ENCODE data around the gene SULT1A4. TPM values are rescaled to one million over a fixed set of nuclear protein-coding genes. Genes with fewer than 3 reads are reported as not detected.
"Not testable (repeated sequence)": the region's sequence is repeated elsewhere in the genome, so short reads cannot be mapped to it uniquely, and the experiment has no call there.

Gene SULT1A4
- total RNA-seq, result 10 to 100 TPM in 5 of 7 donors, 1 to 10 TPM in 2; 5.3 to 35.3 (median 16.3) TPM
- 10 to 100 TPM; 13.4 to 65.6 (median 27.0) TPM for polyA plus RNA-seq
- long read RNA-seq, donor 1, partial matches to known transcripts, result 0 of 3 reads
- long read RNA-seq, donor 1, other reads (novel, unspliced or antisense), result 0 of 3 reads
- long read RNA-seq, donor 2, partial matches to known transcripts, result 0 of 1 reads
- long read RNA-seq, donor 2, other reads (novel, unspliced or antisense), result 0 of 1 reads

- H3K27me3 ChIP-seq (replicated peaks in 1 of 7); H3K4me3 ChIP-seq; H3K9me3 ChIP-seq; DNase-seq; H3K4me1 ChIP-seq; intact Hi-C loops (cut with DNase I; ENCODE audit: low total_unique reads); H3K36me3 ChIP-seq; H3K27ac ChIP-seq: not testable (repeated sequence)
- no CpG with 5 or more reads among the region's 13 CpGs for WGBS, 5 donors
Measured at GRCh38 chr16:29459706-29460646, at the start of gene SULT1A4. Gene SULT1A4, plus strand, starts transcription at chr16:29459913. Its CDS starts 1,473 bp downstream, at chr16:29461386.

DNA sequence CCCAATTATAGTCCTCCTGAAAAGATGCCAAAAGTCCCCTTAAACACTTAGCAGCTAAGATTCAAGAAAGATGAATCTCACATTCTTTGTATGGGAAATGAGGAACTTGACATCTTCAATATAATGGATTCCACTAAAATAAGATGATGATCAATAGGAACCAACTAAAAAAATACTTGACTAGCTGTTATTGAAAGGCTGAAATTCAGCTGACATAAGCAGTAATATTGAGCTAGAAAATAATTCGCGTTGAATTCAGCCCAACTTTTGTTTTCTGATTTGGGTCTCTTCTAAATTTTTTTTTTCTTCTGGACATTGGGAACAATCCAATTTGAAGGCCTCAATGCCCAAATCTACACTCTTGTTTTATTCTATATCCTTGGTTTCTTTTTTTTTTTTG is 36.1 kb upstream of the SULT1A4 start:
- intact Hi-C loops (cut with DNase I; ENCODE audit: low total_unique reads); H3K27me3 ChIP-seq (replicated peaks in 1 of 7); DNase-seq; H3K4me3 ChIP-seq; H3K9me3 ChIP-seq; H3K27ac ChIP-seq; H3K4me1 ChIP-seq: not testable (repeated sequence)
- H3K36me3 ChIP-seq, result peaks cover 0 to 20% (median 0%) of the 10 kb centered on the region in 6 donors
- WGBS, 5 donors, result 91 to 100% (median 96%) methylated on average over 2 of the region's 2 CpGs

DNA sequence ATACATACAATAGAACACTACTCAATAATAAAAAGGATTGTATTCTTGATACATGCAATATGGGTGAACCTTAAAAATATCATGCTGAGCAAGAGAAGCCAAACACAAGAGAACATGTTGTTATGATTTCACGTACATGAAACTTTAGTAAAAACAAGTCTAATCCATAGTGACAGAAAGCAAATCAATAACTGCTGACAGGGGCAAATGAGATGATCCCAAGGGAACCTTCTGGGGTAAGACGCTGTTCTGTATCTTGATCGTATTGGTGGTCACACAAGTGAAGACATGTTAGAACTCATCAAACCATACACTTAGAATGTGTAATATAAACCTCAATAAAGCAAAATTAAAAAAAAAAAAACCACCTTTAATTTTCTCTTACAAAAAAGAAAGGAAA is 34.3 kb upstream of the SULT1A4 start:
- intact Hi-C loops (cut with DNase I; ENCODE audit: low total_unique reads); H3K9me3 ChIP-seq; H3K4me1 ChIP-seq; H3K4me3 ChIP-seq; DNase-seq; H3K27me3 ChIP-seq (replicated peaks in 1 of 7); H3K27ac ChIP-seq: not testable (repeated sequence)
- 94 to 100% (median 98%) methylated on average over 3 of the region's 3 CpGs for WGBS, 5 donors
- peaks cover 0 to 20% (median 0%) of the 10 kb centered on the region in 6 donors for H3K36me3 ChIP-seq

GRCh38 chr16:29453754-29454153 is 6.0 kb upstream of the SULT1A4 start:
- intact Hi-C loops (cut with DNase I; ENCODE audit: low total_unique reads); H3K9me3 ChIP-seq; H3K4me3 ChIP-seq; H3K27ac ChIP-seq; DNase-seq; H3K27me3 ChIP-seq (replicated peaks in 1 of 7); H3K4me1 ChIP-seq; H3K36me3 ChIP-seq: not testable (repeated sequence)
- WGBS, 5 donors, result no CpG with 5 or more reads among the region's 21 CpGs

GRCh38 chr16:29454269-29454668 is 5.4 kb upstream of the SULT1A4 start, which contains the start of the genes BOLA2 and SLX1B:
Gene BOLA2, minus strand, starts transcription at chr16:29454351. Its CDS starts 98 bp downstream, at chr16:29454253.
Gene SLX1B, plus strand, starts transcription at chr16:29454533.
- H3K36me3 ChIP-seq; H3K27me3 ChIP-seq (replicated peaks in 1 of 7); H3K27ac ChIP-seq; DNase-seq; H3K9me3 ChIP-seq; intact Hi-C loops (cut with DNase I; ENCODE audit: low total_unique reads); H3K4me3 ChIP-seq; H3K4me1 ChIP-seq: not testable (repeated sequence)
- WGBS, 5 donors, result no CpG with 5 or more reads among the region's 33 CpGs

GRCh38 chr16:29454828-29455227 is 4.9 kb upstream of the SULT1A4 start:
- H3K4me3 ChIP-seq; intact Hi-C loops (cut with DNase I; ENCODE audit: low total_unique reads); DNase-seq; H3K27me3 ChIP-seq (replicated peaks in 1 of 7); H3K4me1 ChIP-seq; H3K27ac ChIP-seq; H3K9me3 ChIP-seq; H3K36me3 ChIP-seq: not testable (repeated sequence)
- no CpG with 5 or more reads among the region's 29 CpGs for WGBS, 5 donors

DNA sequence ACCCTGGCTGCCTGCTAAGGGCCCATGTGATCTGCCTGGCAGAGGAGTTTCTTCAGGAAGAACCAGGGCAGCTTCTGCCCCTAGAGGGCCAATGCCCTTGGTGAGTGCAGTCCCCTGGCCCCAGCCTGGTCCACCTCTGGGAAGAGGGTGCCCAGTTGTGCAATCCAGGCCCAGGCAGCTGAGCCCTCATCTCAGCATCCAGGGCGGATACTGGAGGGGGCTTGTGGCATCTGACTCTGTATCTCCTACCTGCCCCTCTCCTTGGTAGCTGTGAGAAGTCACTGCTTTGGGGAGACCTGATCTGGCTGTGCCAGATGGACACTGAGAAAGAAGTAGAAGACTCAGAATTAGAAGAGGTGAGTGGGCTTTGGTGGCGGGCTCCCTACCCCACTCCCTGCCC is 2.1 kb upstream of the SULT1A4 start:
- H3K4me1 ChIP-seq; H3K4me3 ChIP-seq; H3K36me3 ChIP-seq; DNase-seq; H3K27me3 ChIP-seq (replicated peaks in 1 of 7); intact Hi-C loops (cut with DNase I; ENCODE audit: low total_unique reads); H3K27ac ChIP-seq; H3K9me3 ChIP-seq: not testable (repeated sequence)
- 94 to 98% (median 95%) methylated on average over 1 of the region's 2 CpGs; no CpG with 5 or more reads in 2 of the 5 donors for WGBS, 5 donors

GRCh38 chr16:29460647-29461030 is 926 bp downstream of the SULT1A4 start:
- H3K4me3 ChIP-seq; DNase-seq; intact Hi-C loops (cut with DNase I; ENCODE audit: low total_unique reads); H3K9me3 ChIP-seq; H3K27me3 ChIP-seq (replicated peaks in 1 of 7); H3K27ac ChIP-seq; H3K36me3 ChIP-seq; H3K4me1 ChIP-seq: not testable (repeated sequence)
- no CpG with 5 or more reads among the region's 9 CpGs for WGBS, 5 donors

DNA sequence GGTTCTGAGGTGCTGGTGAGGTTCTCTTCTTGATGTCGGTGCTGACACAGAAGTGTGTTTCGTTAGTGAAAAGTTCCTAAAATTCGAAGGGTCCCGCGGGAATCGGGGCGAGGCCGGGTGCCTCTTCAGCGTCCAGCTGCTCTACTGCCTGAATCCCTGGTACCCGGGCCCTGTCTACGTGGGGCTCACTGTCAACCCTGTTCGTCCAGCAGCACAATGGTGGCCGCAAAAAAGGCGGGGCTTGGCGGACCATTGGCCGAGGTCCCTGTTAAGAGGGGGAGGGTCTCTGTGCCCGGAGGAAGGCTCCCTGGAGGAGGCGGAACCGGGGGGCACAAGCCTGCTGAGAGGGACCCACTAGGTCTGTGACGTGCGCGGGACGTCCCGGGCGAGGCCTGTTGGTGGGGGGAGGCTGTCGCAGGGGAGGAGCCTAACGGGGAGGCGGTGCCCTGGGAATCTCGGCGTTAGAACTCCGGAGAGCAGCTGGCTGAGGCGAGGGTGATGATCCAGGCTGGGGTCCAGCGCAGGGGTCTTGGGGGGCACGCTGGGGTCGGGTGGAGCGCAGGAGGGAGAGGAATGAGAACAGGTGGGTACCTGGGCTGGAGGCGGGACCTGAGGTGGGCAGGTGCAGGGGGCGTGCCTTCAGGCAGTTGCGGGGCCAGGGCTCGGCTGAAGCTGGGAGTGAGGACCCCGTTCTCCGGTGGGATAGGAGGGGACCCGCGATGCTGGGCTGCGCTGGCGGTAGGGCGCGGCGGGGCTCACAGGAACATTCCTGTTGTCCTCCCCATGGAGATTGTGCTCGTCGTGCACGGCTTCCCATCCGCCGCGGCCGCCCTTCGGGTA is 6.5 kb downstream of the SULT1A4 start:
- H3K4me3 ChIP-seq; intact Hi-C loops (cut with DNase I; ENCODE audit: low total_unique reads); H3K27me3 ChIP-seq (replicated peaks in 1 of 7); H3K9me3 ChIP-seq; H3K27ac ChIP-seq; H3K4me1 ChIP-seq; DNase-seq; H3K36me3 ChIP-seq: not testable (repeated sequence)
- no CpG with 5 or more reads among the region's 57 CpGs for WGBS, 5 donors

GRCh38 chr16:29466904-29467303 is 7.2 kb downstream of the SULT1A4 start:
- H3K36me3 ChIP-seq; H3K27ac ChIP-seq; H3K9me3 ChIP-seq; H3K4me3 ChIP-seq; H3K4me1 ChIP-seq; intact Hi-C loops (cut with DNase I; ENCODE audit: low total_unique reads); DNase-seq; H3K27me3 ChIP-seq (replicated peaks in 1 of 7): not testable (repeated sequence)
- no CpG with 5 or more reads among the region's 33 CpGs for WGBS, 5 donors
